ENCODE data around the gene CD83.

CD83 gene

GRCh38 chr6:14092316-14092715 lies 25.3 kb upstream of the CD83 start:
- DNase-seq = no peak

- DNase-seq = no peak
These were observed 24.5 kb upstream of the CD83 start for GRCh38 chr6:14092838-14093789.

- no peak for DNase-seq
These were observed 22.9 kb upstream of the CD83 start for GRCh38 chr6:14094721-14095120.

GRCh38 chr6:14095437-14095836 lies 22.1 kb upstream of the CD83 start:
- DNase-seq = no peak

- DNase-seq = peak; percentile 31
These were observed 17.4 kb upstream of the CD83 start for GRCh38 chr6:14100138-14100537.

- DNase-seq = no peak
These were observed 16.6 kb upstream of the CD83 start for GRCh38 chr6:14100966-14101365.

GRCh38 chr6:14102383-14102782 lies 15.2 kb upstream of the CD83 start:
- no peak for DNase-seq

- no peak for DNase-seq
These were observed 12.0 kb upstream of the CD83 start for GRCh38 chr6:14105547-14105946.

- no peak for DNase-seq
These were observed 10.6 kb upstream of the CD83 start for GRCh38 chr6:14107000-14107399.

GRCh38 chr6:14107711-14108494 lies 9.7 kb upstream of the CD83 start:
- DNase-seq = no peak

- peak; percentile 89 for DNase-seq
These were observed 8.8 kb upstream of the CD83 start for GRCh38 chr6:14108571-14109410.

GRCh38 chr6:14109411-14109826 lies 8.2 kb upstream of the CD83 start:
- no peak for DNase-seq

GRCh38 chr6:14110001-14110818 lies 7.4 kb upstream of the CD83 start:
- DNase-seq = no peak

GRCh38 chr6:14113976-14114375 lies 3.6 kb upstream of the CD83 start:
- peak; percentile 25 for DNase-seq

- DNase-seq = no peak
These were observed 493 bp downstream of the CD83 start for GRCh38 chr6:14118091-14118439.

GRCh38 chr6:14118446-14118845 lies 874 bp downstream of the CD83 start:
- no peak for DNase-seq

- no peak for DNase-seq
These were observed 2.2 kb downstream of the CD83 start for GRCh38 chr6:14119784-14120183.

- DNase-seq = no peak
These were observed 3.0 kb downstream of the CD83 start for GRCh38 chr6:14120546-14120945.

GRCh38 chr6:14121936-14122344 lies 4.4 kb downstream of the CD83 start:
- peak; percentile 32 for DNase-seq

- peak; percentile 38 for DNase-seq
These were observed 6.0 kb downstream of the CD83 start for GRCh38 chr6:14123386-14124111.

GRCh38 chr6:14125346-14125745 lies 7.8 kb downstream of the CD83 start:
- no peak for DNase-seq
